GM23248 (cell line): ENCODE measurements around the gene LMNTD1.

ENCODE experiments used
- EZH2 ChIP-seq: fragments of 200-600 bp; sonication (generic); IDR thresholded peaks from 2 replicates; pipeline ENCODE4 v1.6.1; 2018; ENCODE audit warnings: antibody characterized with exemption, mild to moderate bottlenecking; ENCODE audit not compliant: insufficient read depth, poor library complexity, severe bottlenecking
- EZH2phosphoT487 ChIP-seq: fragments of 200-600 bp; sonication (generic); IDR thresholded peaks from 2 replicates; pipeline ENCODE4 v1.6.1; 2018; ENCODE audit warnings: antibody characterized with exemption, moderate library complexity, mild to moderate bottlenecking, low read depth; ENCODE audit not compliant: insufficient read depth

DNA sequence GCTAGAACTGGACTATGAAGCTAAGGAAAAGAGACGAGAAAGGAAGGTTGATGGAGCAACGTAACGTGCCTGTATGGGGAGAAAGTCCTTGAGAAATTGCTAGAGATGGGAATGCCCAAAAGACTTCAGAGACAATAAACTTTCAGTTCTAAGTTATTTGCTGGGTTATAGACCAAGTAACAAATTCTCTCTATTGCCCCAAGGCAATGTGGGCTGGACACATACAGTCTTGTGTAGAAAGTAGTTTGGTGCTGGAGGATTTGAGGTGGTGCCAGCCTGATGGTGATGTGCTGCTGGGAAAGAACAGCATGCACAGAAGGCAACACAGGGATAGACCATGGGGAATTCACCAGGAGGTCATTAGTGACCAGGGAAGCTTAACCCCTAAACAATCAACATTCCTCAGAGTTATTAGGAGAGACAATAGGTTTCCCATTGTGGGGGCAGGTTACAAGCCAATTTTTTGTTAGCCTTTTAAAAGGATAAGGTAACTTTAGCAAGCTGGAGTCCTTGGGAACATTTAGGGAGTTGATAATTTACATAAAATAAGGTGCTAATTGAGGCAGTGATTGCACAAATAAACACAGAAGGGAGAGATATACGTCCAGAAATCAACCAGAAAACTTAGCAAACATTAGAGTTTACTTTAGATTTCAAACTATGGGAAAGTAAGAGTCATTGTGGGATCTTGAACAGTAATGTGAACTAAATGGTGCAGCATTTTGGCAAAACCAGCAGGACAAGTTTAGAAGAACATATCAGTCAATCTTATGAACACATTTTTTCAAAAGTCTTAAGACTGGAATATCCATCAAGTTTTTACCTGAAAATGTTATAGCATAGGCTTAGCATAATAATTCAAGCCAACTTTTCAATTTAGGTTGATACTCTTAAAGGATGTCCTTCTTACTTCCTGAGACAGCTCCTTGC is 61.4 kb downstream of the LMNTD1 start:
- TF ChIP-seq EZH2, result no peak
- TF ChIP-seq EZH2phosphoT487, result no peak
